ENCODE results near the gene AFAP1. TPM values are rescaled to one million over a fixed set of nuclear protein-coding genes. Genes with fewer than 3 reads are reported as not detected.

The AFAP1 gene
- total and polyA plus RNA-seq, 2 donors (not counting 3 experiments of a cell fraction or from before 2014, with no cell fraction given), result 32.3 to 103 TPM

GRCh38 chr4:7900334-7900909, 39.2 kb downstream of the AFAP1 start:
- peaks cover 50% of the 10 kb centered on the region for H3K4me1 ChIP-seq (ENCODE audit: control insufficient read depth, extremely low read depth, insufficient read depth, low read length)
- H3K27ac ChIP-seq (ENCODE audit: insufficient read depth, low read depth, low read length), result peak overlapping the region; percentile 38
- no peak overlapping the region for H3K9ac ChIP-seq (replicated peaks; ENCODE audit: extremely low read depth, insufficient read depth, low read length)
- no peaks in the 10 kb centered on the region for H3K36me3 ChIP-seq (ENCODE audit: control insufficient read depth in 2 of 2, extremely low read depth in 1 of 2, insufficient read depth in 2 of 2, low read length in 2 of 2)
- FAIRE-seq, result no peak
- no peaks in the 10 kb centered on the region for H3K9me3 ChIP-seq (replicated peaks; ENCODE audit: control insufficient read depth, insufficient read depth, low read length)
- H3K27me3 ChIP-seq (ENCODE audit: control insufficient read depth in 2 of 2, insufficient read depth in 2 of 2, low read length in 2 of 2), result no peaks in the 10 kb centered on the region
- H3K9me1 ChIP-seq (replicated peaks; ENCODE audit: control insufficient read depth, extremely low read depth, insufficient read depth, low read length), result no peaks in the 10 kb centered on the region
- no TSS peak for BruUV-seq (replicated peaks)
- dilution Hi-C loops (cut with MboI; ENCODE audit: extremely low pct_ligation_motif_present, low sequenced_read_pairs) (no loop called here), intact Hi-C loops (cut with micrococcal nuclease) (loop anchor here (1.0 kb wide), 1 partner anchor 9 kb away; no protein-coding TSS in a partner anchor)
- H2AFZ ChIP-seq (ENCODE audit: low read depth, low read length), result no peak overlapping the region
- ChIA-PET POLR2A (no interaction called here), CTCF (interaction anchor here (1.3 to 2.3 kb wide), 3 partner anchors 23 to 96 kb away, joined by 4 to 10 read pairs (median 5); no protein-coding TSS in a partner anchor)
- H3K4me2 ChIP-seq (ENCODE audit: insufficient read depth, low read length), result no peak overlapping the region
- TF ChIP-seq JUN (IDR thresholded peaks at IDR 0.05; ENCODE audit: borderline replicate concordance, insufficient read depth, insufficient read length, low read depth) (no peak), POLR2A (IDR thresholded peaks at IDR 0.05; ENCODE audit: low read depth, low read length) (no peak), EZH2 (IDR thresholded peaks at IDR 0.05; ENCODE audit: borderline replicate concordance, low read depth, low read length, severe bottlenecking) (no peak), MYC (IDR thresholded peaks at IDR 0.05; ENCODE audit: low read depth, low read length) (no peak)
- peaks cover 7% of the 10 kb centered on the region for H4K20me1 ChIP-seq (replicated peaks; ENCODE audit: control insufficient read depth, extremely low read depth, insufficient read depth, low read length)
- peaks cover 100% of the 10 kb centered on the region for H3K79me2 ChIP-seq (ENCODE audit: control insufficient read depth, insufficient read depth, low read length)
- no peak for DNase-seq (ENCODE audit: low read depth, low spot score)
- no peak overlapping the region for H3K4me3 ChIP-seq (replicated peaks in 1 of 3; ENCODE audit: insufficient read depth in 1 of 3, low read depth in 1 of 3, low read length in 3 of 3)

GRCh38 chr4:7899184-7899869, 40.3 kb downstream of the AFAP1 start:
- no peak overlapping the region for H3K27ac ChIP-seq (ENCODE audit: insufficient read depth, low read depth, low read length)
- no peaks in the 10 kb centered on the region for H3K9me3 ChIP-seq (replicated peaks; ENCODE audit: control insufficient read depth, insufficient read depth, low read length)
- no peak overlapping the region for H3K9ac ChIP-seq (replicated peaks; ENCODE audit: extremely low read depth, insufficient read depth, low read length)
- peaks cover 39% of the 10 kb centered on the region for H3K4me1 ChIP-seq (ENCODE audit: control insufficient read depth, extremely low read depth, insufficient read depth, low read length)
- no peak overlapping the region for H3K4me2 ChIP-seq (ENCODE audit: insufficient read depth, low read length)
- dilution Hi-C loops (cut with MboI; ENCODE audit: extremely low pct_ligation_motif_present, low sequenced_read_pairs) (no loop called here), intact Hi-C loops (cut with micrococcal nuclease) (no loop called here)
- no peak for TF ChIP-seq FOS (IDR thresholded peaks at IDR 0.05; ENCODE audit: borderline replicate concordance, insufficient read depth, low read length)
- no peak for TF ChIP-seq POLR2AphosphoS5 (IDR thresholded peaks at IDR 0.05; ENCODE audit: insufficient read depth, low read depth, low read length)
- TF ChIP-seq CTCF (IDR thresholded peaks at IDR 0.05; ENCODE audit: extremely low read depth in 1 of 2, insufficient read depth in 1 of 2, low read depth in 1 of 2, low read length in 2 of 2), result no peak
- no peak for TF ChIP-seq JUN (IDR thresholded peaks at IDR 0.05; ENCODE audit: borderline replicate concordance, insufficient read depth, insufficient read length, low read depth)
- no peak for TF ChIP-seq MAX (IDR thresholded peaks at IDR 0.05; ENCODE audit: insufficient read depth, insufficient read length)
- no peak for TF ChIP-seq EZH2 (IDR thresholded peaks at IDR 0.05; ENCODE audit: borderline replicate concordance, low read depth, low read length, severe bottlenecking)
- no peak for TF ChIP-seq GATA2 (IDR thresholded peaks at IDR 0.05; ENCODE audit: insufficient read depth, insufficient read length, low read depth, low read length)
- no peak for TF ChIP-seq MYC (IDR thresholded peaks at IDR 0.05; ENCODE audit: low read depth, low read length)
- TF ChIP-seq POLR2A (IDR thresholded peaks at IDR 0.05; ENCODE audit: low read depth, low read length), result no peak
- H3K9me1 ChIP-seq (replicated peaks; ENCODE audit: control insufficient read depth, extremely low read depth, insufficient read depth, low read length), result no peaks in the 10 kb centered on the region
- no peaks in the 10 kb centered on the region for H3K27me3 ChIP-seq (ENCODE audit: control insufficient read depth in 2 of 2, insufficient read depth in 2 of 2, low read length in 2 of 2)
- POLR2A ChIA-PET, result no interaction called here
- FAIRE-seq (no peak), DNase-seq (ENCODE audit: low read depth, low spot score) (no peak)
- no peaks in the 10 kb centered on the region for H3K36me3 ChIP-seq (ENCODE audit: control insufficient read depth in 2 of 2, extremely low read depth in 1 of 2, insufficient read depth in 2 of 2, low read length in 2 of 2)
- no TSS peak for BruUV-seq (replicated peaks)
- CTCF ChIA-PET, result interaction anchor here (1.3 to 1.7 kb wide), 2 partner anchors 22 to 95 kb away, joined by 4 to 5 read pairs; no protein-coding TSS in a partner anchor
- no peak overlapping the region for H2AFZ ChIP-seq (ENCODE audit: low read depth, low read length)
- peaks cover 100% of the 10 kb centered on the region for H3K79me2 ChIP-seq (ENCODE audit: control insufficient read depth, insufficient read depth, low read length)
- peaks cover 7% of the 10 kb centered on the region for H4K20me1 ChIP-seq (replicated peaks; ENCODE audit: control insufficient read depth, extremely low read depth, insufficient read depth, low read length)
- no peak overlapping the region for H3K4me3 ChIP-seq (replicated peaks in 1 of 3; ENCODE audit: insufficient read depth in 1 of 3, low read depth in 1 of 3, low read length in 3 of 3)
